HG03571 (cell line): Measurements from ENCODE around the gene TLE2.
"Not testable (repeated sequence)": the region's sequence is repeated elsewhere in the genome, so short reads cannot be mapped to it uniquely, and the experiment has no call there.

Source experiments
- ATAC-seq: cut with Tn5 transposase; IDR thresholded peaks from one replicate; pipeline ENCODE4 v1.9.1; 2021; ENCODE audit not compliant: unreplicated experiment

The TLE2 gene

GRCh38 chr19:3038214-3038613, 9.1 kb upstream of the TLE2 start:
- ATAC-seq, result no peak

DNA sequence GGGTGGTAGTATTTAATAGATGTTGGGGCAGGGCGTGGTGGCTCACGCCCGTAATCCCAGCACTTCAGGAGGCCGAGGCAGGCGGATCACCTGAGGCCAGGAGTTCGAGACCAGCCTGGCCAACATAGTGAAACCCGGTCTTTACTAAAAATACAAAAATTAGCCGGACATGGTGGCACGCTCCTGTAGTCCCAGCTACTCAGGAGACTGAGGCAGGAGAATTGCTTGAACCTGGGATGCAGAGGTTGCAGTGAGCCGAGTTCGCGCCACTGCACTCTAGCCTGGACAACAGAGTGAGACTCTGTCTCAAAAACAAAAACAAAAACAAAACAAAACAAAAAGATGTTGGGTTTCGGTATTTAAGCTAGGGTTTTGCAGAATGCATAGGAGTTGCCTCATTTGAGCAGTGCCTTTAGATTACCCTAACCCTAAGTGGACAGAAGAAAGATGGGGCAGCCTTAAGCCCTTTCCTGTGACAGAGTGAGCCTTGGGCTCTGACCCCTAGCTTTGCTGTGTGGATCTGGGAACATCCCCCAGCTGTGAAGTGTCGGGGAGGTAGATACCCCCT, 8.0 kb upstream of the TLE2 start:
- ATAC-seq, result not testable (repeated sequence)

- no peak for ATAC-seq
Measured at GRCh38 chr19:3036119-3036976, 7.3 kb upstream of the TLE2 start.

DNA sequence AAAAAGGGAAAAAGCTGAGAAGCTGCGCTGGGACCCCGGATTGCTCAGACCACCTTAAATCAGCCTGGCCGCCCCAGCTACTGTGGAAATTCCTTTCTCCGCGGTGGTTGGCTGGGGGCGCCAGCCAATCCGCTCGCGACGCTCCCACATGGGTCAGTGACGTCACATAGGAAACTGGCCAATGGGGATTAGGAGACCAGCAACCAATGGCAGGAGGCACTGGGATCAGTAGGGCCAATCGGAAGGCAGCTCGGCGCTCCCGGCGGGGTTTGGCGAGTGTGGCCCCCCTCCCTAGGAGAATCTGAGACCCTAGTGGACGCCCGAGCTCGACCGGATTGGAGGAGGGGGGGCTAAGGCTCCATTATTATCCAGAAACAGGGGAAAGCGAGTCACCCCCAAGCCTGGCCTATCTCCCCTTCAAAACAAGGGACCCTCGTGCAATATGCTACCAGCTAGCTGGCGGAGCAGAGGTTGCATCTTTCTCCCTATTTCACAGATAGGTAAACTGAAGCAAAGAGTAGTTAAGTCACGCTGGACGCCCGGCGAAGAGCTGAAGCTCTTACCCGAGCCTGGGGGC, 6.5 kb upstream of the TLE2 start:
- ATAC-seq, result peak; percentile 69

DNA sequence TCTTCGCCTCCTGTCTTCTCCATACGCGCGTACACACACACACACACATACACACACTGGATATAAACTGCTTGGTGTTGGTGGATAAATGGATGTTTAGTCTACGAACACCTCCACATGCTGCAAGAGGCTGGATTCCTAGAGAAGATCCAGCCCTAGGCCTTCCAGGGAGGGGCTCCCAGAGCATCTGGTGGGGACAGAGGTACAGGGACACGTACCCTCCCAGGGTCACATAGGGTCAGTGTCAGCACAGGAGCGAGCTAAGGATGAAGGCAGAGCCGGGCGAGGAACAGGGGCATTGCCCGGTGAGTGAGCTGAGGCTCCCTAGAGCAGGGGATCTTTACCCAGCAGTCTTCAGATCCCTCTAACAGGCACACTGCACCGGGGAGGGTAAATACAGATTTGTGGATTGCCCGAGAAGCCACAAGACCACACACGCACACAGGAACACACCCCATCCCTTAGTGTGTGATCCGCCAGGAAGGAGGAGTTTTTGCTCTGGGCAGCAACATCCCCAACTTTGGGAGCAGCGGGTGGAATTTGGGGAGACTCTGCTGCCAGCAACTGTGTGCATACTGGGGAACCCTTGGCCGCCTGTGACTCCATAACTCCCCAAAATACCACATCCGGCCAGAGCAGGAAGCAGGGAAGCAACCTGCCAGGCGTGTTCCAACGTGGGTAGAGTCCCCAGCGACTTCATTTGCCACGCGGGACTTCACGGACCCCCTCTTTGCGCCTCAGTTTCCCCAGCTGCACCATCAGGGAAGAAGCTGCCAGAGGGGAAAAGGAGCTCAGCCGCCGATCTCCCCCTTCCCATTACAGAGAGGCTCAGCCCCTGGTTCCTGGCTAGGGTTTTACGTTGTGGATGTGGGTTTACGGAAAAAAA, 5.8 kb upstream of the TLE2 start:
- ATAC-seq, result no peak

DNA sequence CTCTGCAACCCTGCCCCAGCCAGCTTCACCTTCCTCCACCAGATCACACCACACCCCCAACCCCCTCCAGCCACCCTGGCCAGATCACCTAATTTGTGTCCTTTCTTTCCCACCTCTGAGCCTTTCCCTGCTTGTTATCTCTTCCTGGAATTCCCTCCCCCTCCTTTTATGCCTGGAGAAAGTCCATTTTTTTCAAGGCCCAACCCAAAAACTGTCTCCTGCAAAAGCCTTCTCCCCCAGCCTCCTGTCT, 5.3 kb upstream of the TLE2 start:
- no peak for ATAC-seq

GRCh38 chr19:3033595-3034405, 4.7 kb upstream of the TLE2 start:
- ATAC-seq, result no peak

GRCh38 chr19:3031607-3031867, 2.5 kb upstream of the TLE2 start:
- ATAC-seq, result no peak

DNA sequence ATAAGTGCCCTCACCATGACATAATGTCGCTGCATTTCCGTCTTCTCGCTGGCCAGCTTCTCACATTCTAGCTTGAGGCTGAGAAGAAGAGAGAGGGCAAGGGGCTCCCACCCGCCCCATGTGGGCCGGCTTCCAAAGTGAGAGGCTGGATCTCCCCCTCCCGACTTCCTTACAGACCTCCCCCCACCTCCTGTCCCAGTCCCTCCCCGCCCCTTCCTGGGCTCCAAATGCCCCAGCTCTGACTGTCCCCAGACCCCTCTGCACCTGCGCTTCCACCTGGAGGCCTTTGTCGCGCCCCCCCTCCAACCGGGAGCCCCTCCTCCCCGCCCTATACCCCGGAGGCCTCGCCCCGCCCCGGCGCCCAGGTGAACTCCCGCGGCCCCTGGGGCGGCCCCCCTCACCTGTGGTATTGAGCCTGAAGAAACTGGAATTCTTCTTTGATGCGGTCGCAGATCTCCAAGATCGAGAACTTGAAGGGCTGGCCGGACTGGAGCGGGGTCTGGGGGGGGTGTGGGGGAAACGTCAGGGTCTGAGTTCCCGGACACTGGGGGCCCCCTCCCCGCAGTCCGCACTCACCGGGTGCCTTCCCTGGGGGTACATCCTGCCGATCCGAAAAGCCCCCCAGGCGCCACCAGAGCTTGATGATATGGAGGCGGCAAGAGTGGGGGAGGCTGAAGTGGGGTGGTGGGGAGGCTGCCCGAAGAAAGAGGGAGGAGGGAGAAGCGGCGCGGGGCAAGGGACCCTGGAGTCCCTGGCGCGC, 595 bp downstream of the TLE2 start:
- ATAC-seq, result no peak

- ATAC-seq, result no peak
Measured at GRCh38 chr19:3027981-3028304, 1.1 kb downstream of the TLE2 start.

DNA sequence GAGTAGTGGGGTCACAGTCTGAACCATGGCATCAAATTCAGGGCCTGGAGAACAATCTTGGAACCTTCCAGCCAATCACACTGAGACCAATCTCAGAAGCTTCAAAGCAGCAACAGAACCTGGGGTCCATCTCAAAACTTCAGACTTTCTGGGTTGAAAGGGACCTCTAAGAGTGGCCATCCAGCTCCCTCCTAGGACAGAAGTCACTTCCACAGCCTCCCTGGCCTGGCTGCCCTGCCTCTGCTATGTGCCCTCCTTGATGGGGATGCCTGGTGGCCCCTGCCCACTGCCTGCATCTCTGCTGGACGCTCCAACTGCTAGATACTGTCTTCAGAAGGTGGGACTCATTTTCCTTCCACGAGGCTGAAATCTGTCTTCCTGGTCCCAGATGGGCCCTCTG, 1.8 kb downstream of the TLE2 start:
- ATAC-seq, result no peak

DNA sequence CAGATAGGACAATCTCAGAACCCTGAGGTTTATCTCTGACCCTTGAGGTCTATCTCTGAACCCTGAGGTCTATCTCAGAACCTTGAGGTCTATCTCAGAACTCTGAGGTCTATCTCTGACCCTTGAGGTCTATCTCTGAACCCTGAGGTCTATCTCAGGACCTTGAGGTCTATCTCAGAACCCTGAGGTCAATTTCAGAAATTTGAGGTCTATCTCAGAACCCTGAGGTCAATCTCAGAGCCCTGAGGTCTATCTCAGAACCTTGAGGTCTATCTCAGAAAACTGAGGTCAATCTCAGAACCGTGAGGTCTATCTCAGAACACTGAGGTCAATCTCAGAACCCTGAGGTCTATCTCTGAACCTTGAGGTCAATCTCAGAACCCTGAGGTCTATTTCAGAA, 2.3 kb downstream of the TLE2 start:
- ATAC-seq, result no peak

DNA sequence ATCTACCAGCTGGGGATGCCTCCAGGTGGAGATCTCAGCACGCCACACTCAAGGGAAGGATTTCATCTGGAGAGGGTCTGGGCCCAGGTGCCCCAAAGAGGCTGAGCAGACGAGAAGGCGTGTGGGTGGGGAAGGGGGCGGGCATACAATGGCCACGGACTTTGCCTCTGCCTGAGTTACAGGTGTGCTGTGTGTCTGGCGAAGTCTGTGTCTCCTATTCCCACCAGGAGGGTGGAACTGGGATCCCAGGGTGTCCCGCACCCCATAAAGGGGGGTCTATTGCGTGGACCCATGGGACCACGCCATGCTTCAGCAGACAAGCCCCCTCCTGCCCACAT, 3.6 kb downstream of the TLE2 start:
- ATAC-seq, result no peak

DNA sequence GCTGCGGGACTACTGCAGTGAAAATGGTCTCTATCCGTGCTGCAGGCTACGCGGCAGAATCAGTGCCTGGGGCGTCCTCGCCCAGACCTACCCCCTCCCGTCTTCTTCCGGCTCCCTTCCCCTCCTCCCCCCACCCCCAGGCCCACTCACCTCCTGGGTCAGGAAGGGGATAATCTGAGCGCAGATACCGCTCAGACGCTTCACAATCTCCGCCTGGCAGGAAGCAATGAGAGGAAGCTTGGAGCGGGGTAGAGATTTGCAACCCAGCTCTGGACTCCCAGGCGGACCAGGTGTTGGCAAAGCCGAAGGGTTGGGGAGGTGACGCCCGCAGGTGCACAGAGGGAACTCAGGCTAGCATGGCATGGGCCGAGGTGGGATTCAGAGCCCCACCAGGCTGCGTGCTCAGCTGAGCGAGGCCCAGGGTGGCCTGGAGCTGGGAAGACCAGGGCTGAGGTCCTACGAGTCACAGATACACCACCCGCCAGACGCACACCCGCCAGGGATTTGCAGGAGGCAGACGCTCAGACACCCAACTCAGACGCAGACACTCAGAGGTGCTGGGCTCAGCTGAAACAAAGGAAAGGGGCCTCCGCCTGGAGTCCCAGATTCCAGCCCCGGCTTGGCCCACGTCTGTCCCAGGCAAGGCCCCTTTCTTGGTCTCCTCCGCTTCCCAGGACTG, 4.1 kb downstream of the TLE2 start:
- no peak for ATAC-seq

DNA sequence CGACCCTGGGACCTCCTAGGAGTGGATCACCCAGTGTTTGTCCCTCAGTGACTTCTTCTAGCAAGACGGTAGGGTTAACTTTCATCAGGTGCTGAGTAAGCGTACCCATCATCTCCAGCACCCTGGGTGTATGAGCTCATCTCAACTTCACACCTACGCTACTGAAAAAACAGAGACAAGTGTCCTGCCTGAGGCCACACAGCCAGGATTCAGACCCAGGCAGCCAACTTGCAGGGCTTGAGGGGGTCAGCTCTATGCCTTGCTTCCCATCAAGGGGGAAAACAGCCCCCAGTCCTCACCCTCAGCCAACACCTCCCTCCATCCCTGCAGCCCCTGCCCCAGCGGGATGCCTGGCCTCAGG, 4.6 kb downstream of the TLE2 start:
- ATAC-seq, result no peak

DNA sequence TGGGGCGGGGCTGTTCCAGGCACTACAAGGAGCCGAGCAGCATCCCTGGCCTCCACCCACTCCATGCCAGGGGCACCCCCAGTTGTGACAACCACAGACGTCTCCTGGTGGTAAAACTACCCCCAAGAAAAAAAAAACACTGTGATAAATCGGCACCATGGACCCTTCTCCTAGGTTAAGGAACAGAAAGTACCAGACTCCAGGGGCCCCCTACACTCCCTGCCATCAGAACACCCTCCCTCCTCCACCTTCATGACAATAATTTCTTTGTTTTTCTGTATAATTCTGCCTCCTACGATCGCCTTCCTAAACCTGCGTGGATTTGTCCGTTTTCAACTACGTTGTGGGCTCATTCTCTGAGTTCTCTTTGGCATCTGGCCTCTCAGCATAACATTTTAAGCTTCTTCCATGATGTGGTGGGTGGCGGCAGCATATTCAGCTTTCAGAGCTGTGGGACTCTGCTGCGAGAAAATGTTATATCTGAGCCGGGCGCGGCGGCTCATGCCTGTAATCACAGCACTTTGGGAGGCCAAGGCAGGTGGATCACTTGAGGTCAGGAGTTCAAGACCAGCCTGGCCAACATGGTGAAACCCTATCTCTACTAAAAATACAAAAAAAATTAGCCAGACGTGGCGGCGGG, 8.6 kb downstream of the TLE2 start:
- ATAC-seq, result no peak

- ATAC-seq, result no peak
Measured at GRCh38 chr19:3019211-3019854, 9.7 kb downstream of the TLE2 start.

DNA sequence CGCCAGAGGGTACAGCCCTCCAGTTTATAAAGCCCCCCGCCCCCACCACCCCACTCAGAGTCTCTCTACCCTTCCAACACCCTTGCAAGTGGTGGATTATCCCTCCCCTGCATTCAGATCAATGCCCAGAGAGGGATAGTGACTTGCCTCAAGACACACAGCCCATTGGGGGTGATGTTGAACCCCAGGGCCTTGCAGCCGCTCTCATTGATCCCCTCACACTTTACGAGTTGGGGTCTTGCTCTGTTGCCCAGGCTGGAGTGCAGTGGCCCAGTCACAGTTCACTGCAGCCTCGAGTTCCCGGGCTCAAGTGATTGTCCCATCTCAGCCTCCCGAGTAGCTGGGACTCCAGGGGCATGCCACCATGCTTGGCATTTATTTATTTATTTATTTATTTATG, 11.2 kb downstream of the TLE2 start:
- no peak for ATAC-seq
